Upper lobe of right lung (tissue), 1 donor: ENCODE measurements around the gene GLG1. TPM values are rescaled to one million over a fixed set of nuclear protein-coding genes. Genes with fewer than 3 reads are reported as not detected.

Experiments
- ATAC-seq: fragments of 200-7000 bp; cut with Tn5 transposase; one replicate; pipeline ENCODE4 v1.9.1; 2020; ENCODE audit warnings: mild to moderate bottlenecking, moderate library complexity
- DNase-seq: peaks from one replicate; pipeline ENCODE4 v3.0.0-alpha.2; 2020
- H3K27ac ChIP-seq: fragments of 200-600 bp; one replicate; pipeline ENCODE4 v1.8.0; 2022
- H3K27me3 ChIP-seq: fragments of 200-600 bp; one replicate; pipeline ENCODE4 v1.8.0; 2022; ENCODE audit warnings: mild to moderate bottlenecking
- H3K36me3 ChIP-seq: fragments of 200-600 bp; one replicate; pipeline ENCODE4 v1.8.0; 2022
- H3K4me1 ChIP-seq: fragments of 200-600 bp; one replicate; pipeline ENCODE4 v1.8.0; 2022
- H3K4me3 ChIP-seq: fragments of 200-600 bp; one replicate; pipeline ENCODE4 v1.8.0; 2022; ENCODE audit warnings: mild to moderate bottlenecking
- H3K9me3 ChIP-seq: fragments of 200-600 bp; one replicate; pipeline ENCODE4 v1.8.0; 2022
- CTCF ChIP-seq: fragments of 200-600 bp; IDR thresholded peaks from one replicate; pipeline ENCODE4 v1.8.0; 2022; ENCODE audit warnings: antibody characterized with exemption
- intact Hi-C: fragments of 100-400 bp; cut with DNase I; formaldehyde crosslinking; loops from one replicate; pipeline ENCODE4 v1.11.0; 2022
- total RNA-seq: library from RNA; stranded (reverse); fragmentation: NEBNext Ultra II Directional; extraction: Animal tissue kit (Norgen Biotek cat#: 25700); gene quantifications from one replicate; pipeline ENCODE4 v1.2.1, GENCODE V29; 2021
- donor health status: DM: no; HTN: yes; CAD: no; lungs with severe emphysema.

GLG1 gene
- total RNA-seq, 1 donor from 2014 or later, result 112 TPM

DNA sequence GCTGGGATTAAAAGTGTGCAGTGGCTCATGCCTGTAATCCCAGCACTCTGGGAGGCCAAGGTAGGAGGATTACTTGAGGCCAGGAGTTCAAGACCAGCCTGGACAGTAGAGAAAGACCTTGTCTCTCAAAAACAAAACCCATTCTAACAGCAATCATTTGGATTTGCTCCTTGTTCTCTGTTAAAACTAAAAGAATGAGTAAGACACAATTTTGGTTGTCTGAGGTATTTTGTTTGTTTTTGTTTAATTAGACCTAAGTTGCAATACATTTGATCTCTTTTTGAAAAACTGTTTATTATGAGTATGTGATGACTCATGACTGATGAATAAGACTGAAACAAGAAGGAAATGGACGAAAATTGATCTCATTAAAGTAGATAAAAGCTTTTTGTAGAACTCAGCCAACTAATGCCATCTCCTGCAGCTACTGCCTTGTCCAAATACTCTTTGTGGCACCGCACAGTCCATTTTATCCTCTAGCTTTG is 29.0 kb downstream of the GLG1 start:
- Histone ChIP-seq H3K27me3 (no peaks in the 10 kb centered on the region), H3K9me3 (no peaks in the 10 kb centered on the region), H3K4me1 (peaks cover 7% of the 10 kb centered on the region), H3K27ac (no peak overlapping the region), H3K4me3 (no peak overlapping the region), H3K36me3 (no peaks in the 10 kb centered on the region)
- TF ChIP-seq CTCF, result no peak
- intact Hi-C loops, result no loop called here
- ATAC-seq, result no peak
- DNase-seq, result no peak

DNA sequence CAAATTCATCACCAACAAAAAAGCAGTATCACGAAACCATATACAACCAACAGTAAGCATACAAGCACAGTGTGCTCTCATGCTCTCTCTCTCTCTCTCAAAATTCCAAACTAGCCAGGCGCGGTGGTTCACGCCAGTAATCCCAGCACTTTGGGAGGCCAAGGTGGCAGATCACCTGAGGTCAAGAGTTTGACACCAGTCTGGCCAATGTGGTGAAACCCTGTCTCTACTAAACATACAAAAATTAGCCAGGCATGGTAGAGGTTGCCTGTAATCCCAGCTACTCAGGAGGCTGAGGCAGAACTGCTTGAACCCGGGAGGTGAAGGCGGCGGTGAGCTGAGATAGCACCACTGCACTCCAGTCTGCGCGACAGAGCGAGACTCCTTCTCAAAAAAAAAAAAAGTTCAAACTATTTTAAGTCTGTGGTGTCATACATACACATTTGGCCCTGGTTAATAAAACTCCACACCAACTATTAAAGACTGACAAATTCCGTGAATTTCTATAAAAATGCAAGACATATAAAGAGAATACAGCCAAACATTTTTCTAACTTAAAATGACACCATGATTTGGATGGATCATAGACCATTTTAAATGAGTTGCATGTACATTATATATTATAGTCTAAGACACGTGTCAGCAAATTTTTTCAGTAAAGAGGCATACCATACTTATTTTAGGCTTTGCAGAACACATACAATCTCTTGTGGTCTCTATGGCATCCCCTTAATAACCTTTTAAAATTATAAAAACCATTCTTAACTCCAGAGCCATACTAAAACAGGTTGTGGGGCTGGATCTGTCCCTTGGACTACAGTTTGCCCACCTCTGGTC is 30.9 kb downstream of the GLG1 start:
- ATAC-seq, result no peak
- Histone ChIP-seq H3K4me3 (no peak overlapping the region), H3K4me1 (peaks cover 7% of the 10 kb centered on the region), H3K36me3 (no peaks in the 10 kb centered on the region), H3K27me3 (no peaks in the 10 kb centered on the region), H3K27ac (no peak overlapping the region), H3K9me3 (no peaks in the 10 kb centered on the region)
- no peak for DNase-seq
- intact Hi-C loops, result no loop called here
- no peak for TF ChIP-seq CTCF

- H3K4me3 ChIP-seq, result no peak overlapping the region
- H3K9me3 ChIP-seq, result no peaks in the 10 kb centered on the region
- ATAC-seq, result no peak
- peaks cover 3% of the 10 kb centered on the region for H3K4me1 ChIP-seq
- DNase-seq, result no peak
- intact Hi-C loops, result no loop called here
- H3K27ac ChIP-seq, result no peak overlapping the region
- no peaks in the 10 kb centered on the region for H3K36me3 ChIP-seq
- TF ChIP-seq CTCF, result no peak
- H3K27me3 ChIP-seq, result no peaks in the 10 kb centered on the region
Measured at GRCh38 chr16:74575175-74575806, 31.6 kb downstream of the GLG1 start.

DNA sequence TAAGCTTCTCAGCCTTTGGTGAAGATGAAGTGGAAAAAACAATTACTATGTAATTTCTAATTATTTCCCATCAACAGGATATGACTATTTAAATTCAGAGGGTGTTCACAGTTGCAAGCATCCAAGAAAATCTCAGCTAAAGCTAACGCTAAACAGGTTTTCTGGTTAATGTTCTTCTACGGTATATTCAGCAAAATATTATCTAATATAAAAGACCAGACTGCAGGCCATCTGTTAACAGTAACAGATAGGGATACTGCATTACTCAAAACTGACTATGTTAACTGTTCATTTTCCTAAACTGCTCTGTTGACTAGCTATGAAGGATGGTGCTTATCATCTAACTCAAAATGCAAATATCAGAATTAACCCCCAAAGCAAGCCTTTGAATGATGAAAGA is 32.8 kb downstream of the GLG1 start:
- peaks cover 3% of the 10 kb centered on the region for H3K4me1 ChIP-seq
- H3K27ac ChIP-seq, result no peak overlapping the region
- no peak for DNase-seq
- ATAC-seq, result no peak
- H3K27me3 ChIP-seq, result no peaks in the 10 kb centered on the region
- H3K9me3 ChIP-seq, result no peaks in the 10 kb centered on the region
- intact Hi-C loops, result no loop called here
- H3K36me3 ChIP-seq, result no peaks in the 10 kb centered on the region
- no peak overlapping the region for H3K4me3 ChIP-seq
- no peak for TF ChIP-seq CTCF

- intact Hi-C loops, result no loop called here
Measured at GRCh38 chr16:74573622-74574021, 33.3 kb downstream of the GLG1 start.

More at GRCh38 chr16:74573622-74574021, 33.3 kb downstream of the GLG1 start:
- DNase-seq, result no peak
- no peaks in the 10 kb centered on the region for H3K36me3 ChIP-seq
- H3K4me1 ChIP-seq, result peaks cover 3% of the 10 kb centered on the region
- H3K27ac ChIP-seq, result no peak overlapping the region
- ATAC-seq, result no peak
- no peak overlapping the region for H3K4me3 ChIP-seq
- H3K9me3 ChIP-seq, result no peaks in the 10 kb centered on the region
- no peaks in the 10 kb centered on the region for H3K27me3 ChIP-seq
- no peak for TF ChIP-seq CTCF
